GM18517 (cell line): ENCODE measurements around the gene NME3.

Experiments
- ATAC-seq: cut with Tn5 transposase; IDR thresholded peaks from one replicate; pipeline ENCODE4 v1.9.1; 2021; ENCODE audit warnings: mild to moderate bottlenecking, moderate library complexity; ENCODE audit not compliant: unreplicated experiment

The NME3 gene

DNA sequence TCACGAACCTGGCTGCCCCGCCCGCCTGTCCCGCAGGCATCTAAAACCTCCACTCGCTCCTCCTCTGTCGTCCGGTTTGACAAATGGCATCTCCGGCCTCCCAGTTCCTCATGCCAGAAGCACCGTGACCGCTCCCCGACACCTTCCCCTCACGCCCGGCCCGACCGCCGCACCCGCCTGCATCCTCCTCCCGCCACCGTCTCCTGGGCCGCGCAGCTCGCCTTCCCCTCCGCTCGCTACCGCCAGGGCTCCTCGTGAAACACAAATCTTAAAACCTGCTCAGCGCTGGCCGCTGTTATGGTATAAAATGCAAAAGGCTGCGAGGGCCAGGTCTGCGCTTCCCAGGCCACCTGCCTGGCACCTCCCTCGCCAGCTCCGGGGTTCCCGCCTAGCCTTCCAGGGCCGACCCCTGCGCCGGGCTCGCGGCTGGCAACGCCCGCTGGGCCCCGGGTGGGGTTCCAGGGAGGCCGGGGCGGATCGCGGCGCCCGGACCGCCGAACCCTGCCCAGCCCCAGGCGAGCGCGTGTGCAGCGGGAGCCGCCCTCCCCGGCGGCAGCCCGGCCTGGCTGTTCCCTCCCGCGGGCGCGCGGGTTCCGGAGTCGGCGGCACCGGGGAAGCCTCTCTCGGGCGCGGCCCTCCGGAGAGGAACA lies 10.5 kb upstream of the NME3 start:
- peak; percentile 5 for ATAC-seq

DNA sequence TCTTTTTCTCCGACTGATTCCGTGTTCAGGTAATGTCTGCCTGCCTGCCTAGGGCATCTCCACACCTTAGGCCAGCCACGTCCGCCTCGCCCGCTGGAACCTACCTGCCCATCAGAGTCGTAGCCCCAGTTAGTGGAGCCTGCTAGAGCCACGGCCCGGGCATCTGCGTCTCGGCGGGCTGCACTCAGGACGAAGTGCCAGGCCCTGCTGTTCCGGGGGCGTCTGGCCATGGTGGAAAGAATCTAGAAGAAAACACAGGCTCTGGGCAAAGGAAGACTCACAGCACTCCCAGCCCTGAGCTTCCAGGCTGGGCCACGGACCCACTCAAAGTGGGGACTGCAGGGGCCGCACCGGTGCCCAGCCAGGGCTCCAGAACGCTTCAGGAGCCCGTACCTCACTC lies 9.9 kb upstream of the NME3 start:
- ATAC-seq: no peak

- no peak for ATAC-seq
These were observed 9.3 kb upstream of the NME3 start for GRCh38 chr16:1780677-1781072.

DNA sequence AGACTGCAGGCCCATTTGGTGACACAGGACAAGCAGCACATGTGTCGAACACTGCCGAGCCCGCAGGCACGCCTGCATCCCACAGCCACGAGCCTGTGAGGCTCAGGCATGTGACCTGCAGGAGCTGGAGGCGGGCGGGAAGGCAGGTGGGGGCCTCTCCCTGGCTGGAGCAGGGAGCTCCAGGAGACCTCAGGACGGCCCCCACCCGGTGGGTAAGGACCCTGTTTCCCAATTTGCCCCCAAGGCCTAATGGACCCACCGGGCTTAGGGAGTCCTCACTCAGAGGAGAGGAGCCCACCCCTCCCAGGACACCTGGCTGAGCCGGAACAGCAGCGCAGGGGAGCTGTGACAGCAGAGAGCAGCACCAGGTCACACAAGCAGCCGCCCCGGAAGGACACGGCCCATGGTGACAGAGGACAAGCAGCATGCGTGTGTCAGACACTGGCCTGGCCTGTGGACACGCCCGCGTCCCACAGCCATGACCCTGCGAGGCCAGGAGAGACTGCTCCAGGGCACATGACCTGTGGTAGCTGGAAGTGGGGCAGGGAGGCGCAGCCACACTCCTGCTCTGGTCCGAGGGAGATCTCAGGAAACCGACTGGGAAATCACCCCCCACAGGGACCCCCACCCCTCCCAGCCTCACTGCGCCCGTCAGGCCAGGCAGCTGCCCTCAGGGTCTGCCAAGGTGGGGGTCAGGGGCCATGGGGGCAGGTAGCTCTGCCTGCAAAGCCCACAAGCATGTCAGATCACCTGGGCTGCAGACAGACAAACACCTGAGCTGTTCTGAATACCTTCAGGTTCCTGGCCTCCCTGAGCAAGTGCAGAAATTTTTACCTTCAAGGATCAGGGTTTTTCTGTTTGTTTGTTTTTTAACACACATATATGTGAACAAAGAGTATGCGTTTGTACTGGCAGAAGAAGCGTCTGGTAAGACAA lies 8.7 kb upstream of the NME3 start:
- no peak for ATAC-seq

- ATAC-seq: no peak
These were observed 7.9 kb upstream of the NME3 start for GRCh38 chr16:1779234-1779701.

DNA sequence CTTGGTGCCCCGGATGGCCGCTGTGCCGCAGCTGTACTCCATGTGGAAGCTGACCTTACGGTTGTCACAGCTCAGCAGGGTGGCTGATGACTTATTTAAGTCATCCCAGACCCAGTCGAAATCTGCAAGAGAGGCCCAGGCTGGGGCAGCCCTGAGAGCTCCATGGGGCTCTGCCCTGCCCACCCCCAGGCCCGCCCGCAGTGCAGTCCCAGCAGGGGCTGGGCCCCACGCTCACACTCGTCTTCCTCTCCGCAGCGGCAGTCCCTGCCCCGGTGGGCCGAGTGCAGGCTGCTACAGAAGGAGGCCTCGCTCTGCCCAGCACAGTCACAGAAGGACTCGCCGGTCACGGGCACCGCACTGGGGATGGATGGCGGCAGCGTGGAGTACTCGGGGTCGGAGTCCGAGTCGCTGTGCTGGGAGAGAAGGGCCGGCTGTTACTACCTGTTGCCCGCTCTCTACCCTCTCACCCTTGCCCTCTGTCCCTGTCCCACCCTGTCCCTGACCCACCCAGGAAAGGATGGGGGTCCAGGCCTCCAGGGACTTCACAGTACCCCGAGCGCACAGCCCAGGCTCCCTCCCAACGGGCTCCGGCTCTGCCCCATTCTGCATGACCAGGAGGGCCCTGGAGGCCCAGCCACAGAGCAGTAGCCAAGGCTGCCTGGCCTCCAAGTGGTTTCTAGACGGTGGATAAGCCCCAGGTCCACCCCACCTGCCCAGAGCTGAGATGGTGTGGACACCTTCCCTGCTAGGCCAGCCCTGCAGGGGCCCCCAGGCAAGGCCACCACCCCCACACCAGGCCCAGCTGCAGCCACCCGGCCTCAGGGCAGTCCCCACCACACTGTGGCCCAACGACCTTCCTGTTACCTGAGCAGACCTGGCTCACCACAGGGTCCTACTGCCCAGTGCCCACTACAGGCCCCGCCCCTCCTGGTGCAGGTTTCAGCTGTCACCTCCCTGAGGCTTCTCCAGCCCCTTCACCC lies 7.1 kb upstream of the NME3 start:
- no peak for ATAC-seq

GRCh38 chr16:1777375-1778199 lies 6.2 kb upstream of the NME3 start:
- ATAC-seq: no peak

DNA sequence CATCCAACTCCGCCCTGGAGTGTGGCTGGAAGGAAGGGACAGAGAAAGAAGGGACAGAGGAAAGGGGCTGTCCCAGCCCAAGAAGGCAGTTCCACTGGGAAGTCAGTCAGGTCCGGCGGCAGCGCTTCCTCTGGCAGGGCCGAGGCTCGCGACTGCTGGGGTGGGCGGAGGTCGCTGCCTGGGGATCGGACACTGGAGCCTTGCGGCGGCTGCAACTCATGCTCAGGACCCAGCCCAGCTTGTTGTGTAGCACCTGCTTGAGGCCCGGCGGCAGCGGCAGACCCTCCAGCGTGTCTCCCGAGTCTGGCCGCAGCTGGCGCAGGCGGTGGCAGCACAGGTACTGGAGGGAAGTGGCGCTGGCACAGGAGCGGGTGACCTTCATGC lies 5.6 kb upstream of the NME3 start:
- no peak for ATAC-seq

DNA sequence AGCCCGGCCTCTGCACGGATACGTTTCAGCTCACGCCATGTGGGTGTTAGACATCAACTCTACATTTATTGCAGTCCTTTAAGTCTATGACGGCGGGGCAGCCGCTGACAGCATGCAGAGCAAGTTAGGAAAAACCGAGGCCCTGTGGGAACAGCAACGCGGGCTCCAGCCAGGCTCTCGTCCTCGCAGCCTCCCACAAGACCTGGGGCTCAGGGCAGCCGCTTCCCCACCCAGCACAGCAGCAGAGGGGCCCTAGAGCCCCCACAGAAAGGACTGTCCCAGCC lies 5.3 kb upstream of the NME3 start:
- no peak for ATAC-seq

DNA sequence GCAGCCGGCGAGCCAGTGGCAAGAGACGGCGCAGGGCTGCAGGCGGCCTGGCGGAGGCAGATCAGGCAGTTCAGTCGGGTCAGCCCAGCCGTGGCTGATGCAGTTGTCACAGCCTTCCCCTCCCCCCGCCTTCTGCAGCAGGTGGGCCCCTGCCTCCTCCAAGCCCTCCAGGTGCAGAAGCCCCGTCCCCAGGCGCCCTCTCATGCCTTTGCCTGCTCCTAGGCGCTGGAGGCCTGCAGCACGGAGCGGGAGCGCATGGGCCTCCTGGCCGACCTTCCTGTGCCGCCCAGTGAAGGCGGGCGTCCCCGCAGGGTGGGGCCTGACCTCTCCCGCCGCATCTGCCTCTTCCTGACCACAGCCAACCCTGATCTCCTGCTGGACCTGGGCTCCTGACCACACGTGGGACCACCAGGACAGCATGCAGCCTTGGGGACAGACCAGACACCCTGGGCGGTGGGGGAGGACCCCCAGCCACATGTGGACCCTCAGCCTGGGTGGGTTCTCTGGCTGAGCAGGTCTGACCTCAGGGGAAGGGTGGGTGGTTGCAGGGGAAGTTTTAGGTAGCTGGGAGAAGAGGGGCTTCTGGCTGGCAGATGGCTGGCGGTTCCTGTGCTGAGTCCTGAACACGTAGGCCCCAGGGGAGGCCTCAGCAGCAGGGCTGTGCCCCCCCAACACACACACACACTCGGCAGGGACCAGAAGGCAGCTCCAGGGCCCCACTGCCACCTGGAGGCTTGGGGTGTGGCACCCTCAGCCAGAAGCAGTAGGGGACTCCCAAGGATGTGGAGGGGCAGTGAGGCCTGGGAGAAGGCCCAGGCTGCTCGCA lies 4.7 kb upstream of the NME3 start:
- no peak for ATAC-seq

- ATAC-seq: no peak
These were observed 3.9 kb upstream of the NME3 start for GRCh38 chr16:1775006-1775845.

DNA sequence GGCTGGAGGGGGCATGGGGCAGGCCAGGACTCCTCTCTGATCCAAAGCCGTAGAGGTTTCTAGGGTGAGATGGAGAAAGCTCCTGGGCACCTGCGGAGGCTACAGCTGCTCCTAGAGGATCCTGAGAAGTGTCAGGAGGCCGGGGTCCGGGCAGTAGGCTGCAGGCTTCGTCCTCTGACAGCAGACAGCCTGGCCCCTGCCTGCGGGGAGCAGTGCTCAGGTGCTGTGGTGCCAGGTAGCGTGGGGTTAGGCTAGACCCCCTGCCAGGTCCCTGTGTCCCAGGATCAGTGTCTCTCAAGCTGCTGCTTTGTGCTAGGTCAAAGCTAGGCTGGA lies 3.1 kb upstream of the NME3 start:
- no peak for ATAC-seq

DNA sequence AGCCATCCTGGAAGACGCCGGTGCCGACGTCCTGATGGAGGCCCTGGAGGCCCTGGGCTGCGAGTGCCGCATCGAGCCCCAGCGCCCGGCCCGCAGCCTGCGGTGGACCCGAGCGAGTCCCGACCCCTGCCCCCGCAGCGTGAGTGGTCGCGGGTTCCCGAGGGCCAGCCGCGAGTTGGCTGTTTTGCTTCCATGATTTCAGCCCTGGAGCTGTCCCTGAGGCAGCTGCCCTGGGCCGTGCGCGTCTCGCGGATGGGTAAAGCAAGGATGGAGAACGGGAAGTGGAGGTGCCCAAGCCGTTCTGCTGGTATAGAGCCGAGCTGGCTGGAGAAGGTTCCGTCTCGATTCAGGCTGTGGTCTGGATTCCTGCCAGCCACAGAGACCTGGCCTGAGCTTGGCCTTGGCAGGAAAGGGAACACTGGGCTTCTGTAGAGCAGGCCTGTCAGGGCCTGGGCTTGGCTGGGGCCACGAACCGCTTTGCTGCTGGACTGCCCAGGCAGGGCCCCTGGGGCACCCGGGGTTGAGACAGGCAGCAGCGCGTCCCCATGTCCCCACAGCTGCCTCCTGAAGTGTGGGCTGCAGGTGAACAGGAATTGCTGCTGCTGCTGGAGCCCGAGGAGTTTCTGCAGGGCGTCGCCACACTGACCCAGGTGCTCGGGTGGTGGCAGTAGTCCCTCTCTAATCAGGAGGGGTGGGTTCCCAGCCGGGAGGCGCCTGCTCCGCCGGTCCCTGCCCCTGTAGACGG lies 2.5 kb upstream of the NME3 start:
- ATAC-seq: no peak

DNA sequence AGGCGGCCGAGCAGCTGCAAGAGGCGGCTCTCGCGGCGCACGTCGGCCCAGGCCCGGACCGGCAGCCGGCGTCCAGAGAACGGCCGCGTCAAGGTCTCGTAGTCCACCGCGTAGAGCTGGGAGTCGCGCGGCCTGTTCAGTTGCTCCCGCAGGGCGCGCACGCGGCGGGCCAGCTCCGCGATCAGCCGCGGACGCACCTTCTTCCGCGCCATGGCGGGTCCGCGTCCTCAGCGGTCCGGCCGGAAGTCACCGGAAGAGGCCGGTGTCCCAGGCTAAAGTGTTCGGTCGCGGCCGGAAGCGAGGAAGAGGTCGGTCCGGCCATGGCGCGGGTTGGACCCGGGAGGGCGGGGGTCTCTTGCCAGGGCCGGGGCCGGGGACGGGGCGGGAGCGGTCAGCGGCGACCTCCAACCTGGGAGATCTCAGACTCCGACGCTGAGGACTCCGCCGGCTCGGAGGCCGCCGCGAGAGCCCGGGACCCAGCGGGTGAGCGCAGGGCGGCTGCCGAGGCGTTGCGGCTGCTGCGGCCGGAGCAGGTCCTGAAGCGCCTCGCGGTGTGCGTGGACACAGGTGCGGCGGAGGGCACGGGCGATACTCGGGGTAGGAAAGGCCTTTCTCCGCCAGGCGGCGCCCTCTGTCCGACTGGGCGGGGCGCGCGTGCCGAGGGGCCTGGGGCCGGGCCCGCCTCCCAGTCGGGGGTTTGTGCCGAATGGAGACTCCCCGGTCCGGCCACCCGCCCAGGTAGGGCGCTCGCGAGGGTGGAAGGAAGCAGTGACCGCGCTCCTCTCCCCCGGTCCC lies 1.8 kb upstream of the NME3 start, which contains the start of gene MRPS34:
Gene MRPS34 (minus strand): TSS at position 227 of the 795 bp plus-strand sequence. CDS start 15 bp downstream, at position 212.
- ATAC-seq: peak; percentile 43

DNA sequence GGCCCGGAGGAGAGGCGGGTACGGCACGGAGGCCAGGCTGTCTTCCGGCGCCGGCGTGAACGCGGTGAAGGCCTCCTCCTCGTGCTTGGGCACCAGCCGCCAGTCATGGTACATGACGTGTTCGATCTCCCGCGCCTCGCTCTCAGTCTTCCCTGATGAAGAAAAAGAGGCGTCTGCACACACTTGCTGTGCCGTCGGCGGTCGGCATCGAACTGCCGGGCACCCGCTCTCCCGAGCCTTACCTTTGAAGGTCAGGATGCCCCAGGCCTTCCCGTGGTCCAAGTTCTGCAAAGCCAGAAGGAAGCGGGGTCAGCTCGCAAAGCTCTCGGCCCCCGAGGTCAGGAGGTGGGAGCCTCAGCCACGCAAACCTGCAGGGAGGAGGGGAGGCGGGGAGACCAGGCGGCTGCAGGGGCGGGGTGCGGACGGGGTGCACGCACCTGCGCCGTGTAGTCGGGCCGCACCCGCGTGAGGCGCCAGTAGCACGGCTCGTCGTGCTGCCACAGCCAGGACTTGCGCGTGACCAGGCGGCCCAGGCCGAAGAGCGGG lies 1.1 kb upstream of the NME3 start, which contains the start of gene EME2:
Gene EME2 (plus strand): TSS at position 449 of the 546 bp plus-strand sequence. CDS start 418 bp downstream, outside the sequence.
- peak; percentile 10 for ATAC-seq

DNA sequence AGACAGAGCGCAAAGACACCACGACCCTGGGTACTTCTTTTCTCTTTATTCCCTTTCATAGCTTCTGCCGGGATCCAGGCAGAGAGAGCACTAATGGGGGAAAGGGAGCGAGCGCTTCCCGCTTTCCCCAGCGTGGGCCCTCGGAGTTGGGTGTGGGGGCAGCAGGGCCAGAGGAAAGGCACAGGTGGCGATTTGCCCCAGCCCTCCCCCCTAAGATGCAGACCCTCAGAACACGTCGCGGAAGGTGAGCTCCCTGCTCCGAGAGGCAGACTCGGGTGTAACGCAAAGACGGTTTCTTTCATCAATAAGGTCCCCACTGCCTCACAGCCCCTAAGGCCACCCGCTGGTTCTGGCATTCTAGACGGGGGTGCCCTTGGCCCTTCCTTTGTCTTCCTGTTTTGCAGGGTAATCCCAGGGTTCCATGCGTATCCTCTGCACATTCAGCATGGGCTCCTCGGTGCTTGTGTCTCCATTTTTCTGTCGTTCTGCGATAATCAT lies 570 bp upstream of the NME3 start:
- ATAC-seq: no peak
